Bladder microvascular endothelial cell (primary cell): ENCODE data around the gene KCNJ18. TPM values are rescaled to one million over a fixed set of nuclear protein-coding genes. Genes with fewer than 3 reads are reported as not detected.

ENCODE experiments used
- total RNA-seq: library from RNA; depleted of rRNA; stranded (reverse); fragments of >200 nt; gene quantifications from 2 replicates; pipeline ENCODE4 v1.2.3, GENCODE V29; 2014

The KCNJ18 gene
- not detected in 2 replicates for total RNA-seq

DNA sequence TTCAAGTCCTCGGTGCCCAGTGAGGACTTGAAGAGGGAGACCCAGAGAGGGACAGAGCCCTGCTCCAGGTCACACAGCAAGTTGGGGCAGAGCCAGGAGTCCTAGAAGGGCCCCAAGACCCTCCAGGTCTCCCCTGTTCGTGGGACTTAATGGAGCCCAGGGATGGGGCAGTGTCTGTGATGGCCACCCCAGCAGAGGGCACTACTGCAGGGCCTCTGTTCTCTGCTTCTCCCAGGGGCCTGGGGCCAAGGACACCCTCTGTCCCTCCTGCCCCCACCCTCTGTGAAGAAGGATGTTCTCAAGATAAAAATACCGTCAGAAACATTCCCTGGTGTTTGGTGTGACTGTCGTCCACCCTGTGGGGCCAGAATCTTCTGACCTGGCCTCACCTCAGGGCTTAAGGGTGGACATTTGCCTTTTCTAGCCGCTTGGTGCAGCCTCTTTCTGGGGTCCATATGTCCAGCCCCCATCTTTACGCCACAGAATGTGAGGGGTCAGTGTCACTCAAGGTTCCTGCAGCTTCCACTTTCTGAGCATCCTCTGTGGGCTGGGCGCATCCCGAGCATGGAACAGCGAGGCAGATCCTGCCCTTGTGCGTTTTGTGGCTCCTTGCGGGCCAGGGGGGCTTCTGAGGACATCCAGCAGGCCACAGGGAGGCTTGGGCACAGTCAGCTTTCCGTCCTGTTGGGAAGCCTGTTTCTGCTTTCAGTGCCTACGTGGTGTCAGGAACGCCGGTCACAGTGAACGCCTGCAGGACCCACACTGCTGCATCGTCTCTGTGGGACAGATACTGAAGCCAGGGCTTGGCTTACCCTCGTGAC, at the start of gene KCNJ18:
Gene KCNJ18 (plus strand): TSS at position 641 of the 821 bp plus-strand sequence. CDS start 10,264 bp downstream, outside the sequence.

